HG03139 (cell line): Measurements from ENCODE around the gene RERE.

Experiments
- ATAC-seq: cut with Tn5 transposase; IDR thresholded peaks from one replicate; pipeline ENCODE4 v1.9.1; 2021; ENCODE audit not compliant: unreplicated experiment

RERE gene

GRCh38 chr1:8344893-8345507, 472.4 kb downstream of the RERE start:
- ATAC-seq = no peak

- ATAC-seq = no peak
Observed at GRCh38 chr1:8343464-8344001, 473.9 kb downstream of the RERE start.

GRCh38 chr1:8343044-8343443, 474.4 kb downstream of the RERE start:
- no peak for ATAC-seq

GRCh38 chr1:8342325-8342724, 475.1 kb downstream of the RERE start:
- no peak for ATAC-seq

- no peak for ATAC-seq
Observed at GRCh38 chr1:8340448-8340847, 477.0 kb downstream of the RERE start.

GRCh38 chr1:8339203-8339600, 478.2 kb downstream of the RERE start:
- ATAC-seq = no peak

GRCh38 chr1:8338526-8339202, 478.8 kb downstream of the RERE start:
- no peak for ATAC-seq

GRCh38 chr1:8337776-8338525, 479.5 kb downstream of the RERE start:
- no peak for ATAC-seq

- ATAC-seq = no peak
Observed at GRCh38 chr1:8335246-8335645, 482.2 kb downstream of the RERE start.

GRCh38 chr1:8334106-8334851, 483.2 kb downstream of the RERE start:
- no peak for ATAC-seq

GRCh38 chr1:8333246-8333987, 484.0 kb downstream of the RERE start:
- no peak for ATAC-seq

- no peak for ATAC-seq
Observed at GRCh38 chr1:8332806-8333205, 484.6 kb downstream of the RERE start.

- no peak for ATAC-seq
Observed at GRCh38 chr1:8330271-8331125, 486.9 kb downstream of the RERE start.

GRCh38 chr1:8329858-8330257, 487.6 kb downstream of the RERE start:
- no peak for ATAC-seq

- ATAC-seq = no peak
Observed at GRCh38 chr1:8329439-8329838, 488.0 kb downstream of the RERE start.

- no peak for ATAC-seq
Observed at GRCh38 chr1:8328271-8328670, 489.2 kb downstream of the RERE start.

GRCh38 chr1:8326265-8326664, 491.2 kb downstream of the RERE start:
- no peak for ATAC-seq

- no peak for ATAC-seq
Observed at GRCh38 chr1:8325771-8326170, 491.7 kb downstream of the RERE start.

- ATAC-seq = no peak
Observed at GRCh38 chr1:8324176-8324810, 493.1 kb downstream of the RERE start.
